ENCODE measurements around the gene ZNF322. TPM values are rescaled to one million over a fixed set of nuclear protein-coding genes. Genes with fewer than 3 reads are reported as not detected.

Gene ZNF322
- total RNA-seq, 1 donor, result 1.2 TPM

Other genes starting within 250 kb of the ZNF322 start
- gene BTN3A3, start 219.2 kb downstream of the ZNF322 start, total RNA-seq, result 19.4 TPM
- gene BTN2A1, start 201.8 kb downstream of the ZNF322 start, total RNA-seq, result 11.1 TPM
- not detected for gene BTN1A1, start 159.4 kb downstream of the ZNF322 start, total RNA-seq
- gene HMGN4, start 121.4 kb downstream of the ZNF322 start, total RNA-seq, result 40.4 TPM
- 36.9 TPM for gene ABT1, start 62.8 kb downstream of the ZNF322 start, total RNA-seq

Data from mononuclear cell (primary cell).